G401 (cell line): ENCODE results near the gene ANKLE1. TPM values are rescaled to one million over a fixed set of nuclear protein-coding genes. Genes with fewer than 3 reads are reported as not detected.

Experiments
- DNase-seq: peaks from one replicate; pipeline ENCODE4 v3.0.0-alpha.2; 2015; ENCODE audit warnings: low spot score
- in situ Hi-C: cut with HindIII; loops from 2 replicates; pipeline ENCODE4 v1.10.0; 2016; ENCODE audit warnings: low sequenced_read_pairs, mixed read lengths
- total RNA-seq: library from RNA; depleted of rRNA; stranded (reverse); fragments of >200 nt; shearing (Covaris generic); gene quantifications from 2 replicates; pipeline ENCODE4 v1.2.3, GENCODE V29; 2014

ANKLE1 gene
- total RNA-seq, 1 experiment from 2014 or later: 1.3 TPM

GRCh38 chr19:17245535-17245984, 36.1 kb upstream of the ANKLE1 start, which contains the start of gene NR2F6:
NR2F6 (minus strand) TSS chr19:17245919; CDS start chr19:17245220, 699 bp downstream.
- in situ Hi-C loops: no loop called here
- no peak for DNase-seq

- DNase-seq: no peak
- in situ Hi-C loops: no loop called here
These were observed 34.8 kb upstream of the ANKLE1 start for GRCh38 chr19:17246681-17247425.

DNA sequence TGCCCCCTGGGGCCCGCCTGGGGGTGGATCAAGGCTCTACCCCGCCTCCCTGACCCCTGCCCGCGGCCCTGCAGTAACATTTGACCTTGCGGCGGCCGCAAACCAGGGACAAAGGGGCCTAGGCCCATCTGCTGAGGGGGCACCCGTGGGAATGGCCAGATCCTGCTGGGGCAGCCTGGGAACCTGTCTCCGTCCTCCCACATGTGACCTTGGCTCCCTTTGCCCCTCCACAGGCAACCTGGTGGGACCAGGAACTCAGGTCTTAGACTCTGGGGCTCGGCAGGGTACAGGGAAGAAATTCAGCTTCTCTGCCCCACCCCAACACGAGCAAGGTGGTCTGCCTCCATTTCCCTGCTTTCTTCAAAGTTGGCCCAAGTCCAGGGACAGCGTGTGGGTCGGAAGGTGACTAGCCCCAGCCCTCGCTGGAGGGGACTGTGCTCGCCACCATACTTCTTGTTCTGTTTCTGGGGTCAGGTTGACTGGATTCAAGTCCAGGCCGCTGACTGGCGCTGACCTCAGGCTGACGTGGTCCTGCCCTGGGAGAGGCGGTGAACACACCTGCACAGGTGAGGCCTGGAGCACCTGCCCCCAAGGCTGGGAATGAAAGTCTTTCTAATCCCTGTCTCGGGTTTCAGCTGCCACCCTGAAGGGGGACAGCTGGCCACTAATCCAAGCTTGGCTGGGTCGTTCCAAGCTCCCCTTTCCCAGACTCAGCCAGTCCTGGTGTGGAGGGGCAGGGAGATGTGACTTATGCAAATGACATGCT, 33.5 kb upstream of the ANKLE1 start:
- in situ Hi-C loops: no loop called here
- DNase-seq: no peak

DNA sequence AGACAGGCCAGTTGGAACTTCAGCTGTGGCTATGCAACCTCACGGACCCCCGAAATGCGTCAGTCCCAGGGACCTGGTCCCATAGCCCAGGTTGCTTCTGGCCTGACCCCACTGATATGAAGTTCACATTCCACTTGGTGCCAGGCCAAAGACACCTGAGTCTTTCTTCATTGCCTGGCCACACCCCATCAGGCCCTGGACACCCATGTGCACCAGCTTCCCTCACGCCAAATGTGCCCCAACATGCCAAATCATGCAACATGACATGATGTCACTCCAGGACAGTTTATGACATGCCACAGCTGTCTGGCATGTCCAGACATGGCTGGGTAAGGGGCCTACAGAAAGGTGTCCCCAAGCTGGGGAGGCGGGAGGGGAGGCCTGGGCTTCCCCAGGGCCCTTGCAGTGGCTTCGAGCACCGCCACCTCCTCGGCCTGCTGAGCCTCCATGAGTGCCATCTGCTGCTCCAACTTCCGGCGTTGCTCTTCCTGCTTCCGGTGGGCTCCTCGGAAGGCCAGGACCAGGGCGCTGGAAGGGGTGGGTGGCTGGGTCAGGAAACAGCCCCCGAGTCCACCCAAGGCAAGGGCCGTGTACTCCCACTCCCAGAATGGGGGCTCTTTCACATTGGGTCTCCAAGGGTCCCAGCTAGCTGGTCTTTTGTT, 31.7 kb upstream of the ANKLE1 start:
- no peak for DNase-seq
- in situ Hi-C loops: no loop called here

- in situ Hi-C loops: no loop called here
- no peak for DNase-seq
These were observed 27.1 kb upstream of the ANKLE1 start for GRCh38 chr19:17254636-17255035.

GRCh38 chr19:17255150-17255621, 26.5 kb upstream of the ANKLE1 start:
- in situ Hi-C loops: no loop called here
- no peak for DNase-seq

GRCh38 chr19:17256130-17256529, 25.6 kb upstream of the ANKLE1 start:
- DNase-seq: no peak
- in situ Hi-C loops: no loop called here

- DNase-seq: no peak
- in situ Hi-C loops: no loop called here
These were observed 22.5 kb upstream of the ANKLE1 start for GRCh38 chr19:17259118-17259780.

DNA sequence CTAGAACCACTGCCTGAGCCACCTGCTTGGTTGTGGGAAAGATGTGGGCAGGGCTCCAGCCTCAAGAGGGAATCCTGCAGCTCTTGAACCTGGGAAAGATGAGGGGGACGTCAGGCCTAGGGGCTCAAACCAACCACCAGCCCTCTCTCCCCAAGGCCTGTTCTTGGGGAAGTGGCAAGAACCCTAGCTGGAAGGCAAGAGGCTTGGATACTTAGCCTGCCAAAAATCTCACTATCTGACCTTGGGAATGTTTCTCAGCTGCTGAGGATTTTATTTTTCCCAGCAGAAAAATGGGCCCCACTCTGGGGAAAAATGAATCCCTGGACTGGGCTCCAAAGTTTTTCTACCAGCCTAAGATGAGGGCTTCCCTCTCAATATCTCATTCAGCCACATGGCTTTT, 21.8 kb upstream of the ANKLE1 start:
- in situ Hi-C loops: no loop called here

DNA sequence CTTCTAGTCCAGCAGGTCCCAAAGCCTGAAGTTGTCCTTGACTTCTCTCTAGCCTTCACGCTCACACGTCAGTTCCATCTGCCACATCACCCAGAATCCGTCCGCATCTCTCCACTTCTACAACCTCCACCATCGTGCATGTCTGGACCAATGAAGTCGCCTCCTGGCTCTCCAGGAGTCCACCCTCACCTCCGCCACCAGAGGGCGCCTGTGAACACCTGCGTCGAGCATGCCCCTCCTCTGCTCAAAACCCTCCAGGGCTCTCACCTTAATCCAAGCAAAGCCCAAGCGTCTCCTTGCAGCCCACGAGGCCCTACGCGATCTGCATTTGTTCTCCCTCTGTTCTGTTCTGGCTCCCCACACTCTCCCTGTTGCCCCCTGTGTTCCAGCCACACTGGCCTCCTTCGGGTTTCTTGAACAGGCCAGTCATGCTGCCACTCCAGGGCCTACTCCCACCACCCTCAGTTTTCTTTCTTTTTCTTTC, 20.8 kb upstream of the ANKLE1 start:
- peak; percentile 63 for DNase-seq
- in situ Hi-C loops: no loop called here

More for the DNA sequence above, 21.8 kb upstream of the ANKLE1 start:
- DNase-seq: no peak

DNA sequence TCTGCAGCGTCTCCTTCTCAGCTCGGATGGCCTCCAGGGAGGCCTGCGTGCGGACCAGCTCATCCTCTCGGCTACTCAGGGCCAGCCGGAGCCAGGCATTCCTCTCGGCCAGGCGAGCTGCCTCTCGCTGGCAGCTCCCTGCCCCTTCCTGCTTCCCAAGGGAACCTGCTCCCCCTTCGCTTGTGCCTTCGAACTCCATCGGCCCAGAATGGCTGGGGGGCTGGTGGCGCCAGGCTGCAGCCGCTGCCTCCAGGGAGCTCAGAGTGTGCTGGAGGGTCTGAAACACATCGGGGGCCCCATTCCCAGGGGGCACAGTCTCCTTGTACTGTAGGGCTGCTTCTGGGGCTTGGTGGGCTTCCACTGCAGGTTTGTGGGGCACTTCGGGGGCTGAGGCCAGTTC, 19.1 kb upstream of the ANKLE1 start:
- in situ Hi-C loops: no loop called here
- DNase-seq: no peak

DNA sequence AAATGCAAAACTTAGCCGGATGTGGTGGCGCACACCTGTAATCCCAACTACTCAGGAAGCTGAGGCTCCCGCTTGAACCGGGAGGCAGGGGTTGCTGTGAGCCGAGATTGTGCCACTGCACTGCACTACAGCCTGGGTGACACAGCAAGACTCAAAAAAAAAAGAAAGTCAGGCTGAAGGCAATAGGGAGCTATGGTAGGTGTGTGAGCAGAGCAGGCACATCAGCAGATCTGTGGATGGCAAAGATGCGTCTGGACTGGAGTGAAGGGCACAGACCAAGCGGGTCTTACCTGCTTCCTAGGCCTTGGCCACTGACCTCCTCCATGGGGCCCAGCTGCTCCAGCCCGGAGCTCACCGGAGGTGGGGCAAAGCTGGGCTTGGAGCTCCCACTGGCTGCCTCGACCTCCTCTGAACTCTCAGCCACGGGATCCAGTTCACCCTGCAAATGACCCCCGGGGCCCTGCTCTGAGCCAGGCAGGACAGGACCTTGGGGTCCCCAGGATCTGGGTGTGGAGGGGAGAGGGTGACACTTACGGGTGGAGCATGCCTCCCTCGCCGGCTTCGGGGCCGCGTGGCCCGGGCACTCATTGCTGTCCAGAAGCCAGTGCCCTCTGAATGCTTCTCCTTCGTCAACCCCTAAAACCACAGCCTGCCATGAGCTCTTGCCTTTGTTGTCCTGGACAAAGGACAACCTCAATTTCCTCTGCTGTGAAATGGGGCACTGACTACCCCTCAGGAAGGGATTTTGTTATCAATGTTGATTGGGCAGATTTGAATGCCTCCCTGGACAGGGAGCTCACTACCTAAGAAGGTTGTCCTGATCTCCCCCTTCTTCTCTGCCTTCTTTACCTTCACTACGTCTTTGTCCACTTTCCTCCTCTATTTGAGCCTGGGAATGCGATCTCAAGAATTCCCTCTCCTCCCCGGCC, 17.7 kb upstream of the ANKLE1 start:
- in situ Hi-C loops: no loop called here
- DNase-seq: no peak

DNA sequence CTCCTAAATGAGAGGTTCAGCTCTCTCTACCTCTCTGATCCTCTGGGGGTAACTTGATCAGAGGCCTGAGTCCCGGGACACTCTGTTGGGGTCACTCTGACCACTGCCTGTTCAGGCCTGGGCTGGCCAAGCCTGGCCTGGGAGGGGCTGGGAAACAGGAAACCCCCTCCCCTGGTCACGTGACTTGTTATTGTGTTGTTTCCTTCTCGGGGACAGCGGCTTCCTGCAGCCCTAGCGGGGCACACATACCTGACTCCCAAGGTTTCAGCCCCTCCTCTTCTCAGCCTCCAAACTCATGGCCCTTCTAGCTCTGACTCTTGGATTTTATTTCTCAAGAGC, 17.1 kb upstream of the ANKLE1 start, which contains the start of gene USHBP1:
USHBP1 (minus strand) TSS at position 105 of the 339 bp plus-strand sequence. CDS start 446 bp downstream, outside the sequence.
- in situ Hi-C loops: no loop called here
- DNase-seq: no peak

GRCh38 chr19:17266026-17266425, 15.7 kb upstream of the ANKLE1 start:
- in situ Hi-C loops: no loop called here
- DNase-seq: no peak

- DNase-seq: no peak
- in situ Hi-C loops: no loop called here
These were observed 15.1 kb upstream of the ANKLE1 start for GRCh38 chr19:17266589-17266974.

DNA sequence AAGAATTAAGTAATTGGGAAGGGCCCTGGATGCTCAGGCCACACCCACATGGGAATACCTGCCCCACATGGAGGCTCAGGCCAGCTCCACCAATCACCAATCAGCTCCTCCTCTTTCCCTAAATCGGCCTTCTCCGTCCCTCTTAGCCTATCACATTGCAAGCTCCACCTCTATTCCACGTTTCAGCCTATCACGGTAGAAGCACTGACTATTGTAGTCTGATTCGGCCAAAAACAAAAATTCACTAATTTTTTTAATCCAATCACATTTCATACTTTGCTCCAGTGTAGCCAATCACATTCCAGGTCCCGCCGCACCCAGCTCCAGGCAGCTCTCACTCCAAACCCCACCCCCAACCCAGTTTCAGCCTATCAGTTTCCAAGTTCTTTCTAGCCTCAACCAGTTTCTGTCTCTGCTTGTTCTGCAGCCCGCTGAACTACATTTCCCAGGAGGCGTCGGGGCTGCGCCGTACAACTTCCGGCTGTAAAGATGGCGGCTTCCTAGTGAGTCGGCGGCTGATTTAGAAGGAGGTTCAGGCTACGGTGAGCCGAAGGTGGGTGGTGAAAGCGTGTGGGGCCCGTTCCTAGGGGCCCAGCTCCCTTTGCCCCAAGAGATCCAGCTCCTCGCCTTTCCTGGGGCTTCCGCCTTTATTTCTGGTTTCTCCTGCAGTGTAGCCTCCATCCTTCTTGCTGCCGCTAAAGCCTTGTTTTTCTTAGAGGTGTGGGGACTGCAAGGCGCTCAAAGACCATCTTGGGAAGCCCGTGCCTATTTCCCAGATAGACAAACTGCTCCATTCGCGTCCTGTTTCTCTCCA, 14.5 kb upstream of the ANKLE1 start, which contains the start of gene BABAM1:
BABAM1 (plus strand) TSS at position 469 of the 814 bp plus-strand sequence. CDS start 1,364 bp downstream, outside the sequence.
- DNase-seq: peak; percentile 100
- in situ Hi-C loops: no loop called here

DNA sequence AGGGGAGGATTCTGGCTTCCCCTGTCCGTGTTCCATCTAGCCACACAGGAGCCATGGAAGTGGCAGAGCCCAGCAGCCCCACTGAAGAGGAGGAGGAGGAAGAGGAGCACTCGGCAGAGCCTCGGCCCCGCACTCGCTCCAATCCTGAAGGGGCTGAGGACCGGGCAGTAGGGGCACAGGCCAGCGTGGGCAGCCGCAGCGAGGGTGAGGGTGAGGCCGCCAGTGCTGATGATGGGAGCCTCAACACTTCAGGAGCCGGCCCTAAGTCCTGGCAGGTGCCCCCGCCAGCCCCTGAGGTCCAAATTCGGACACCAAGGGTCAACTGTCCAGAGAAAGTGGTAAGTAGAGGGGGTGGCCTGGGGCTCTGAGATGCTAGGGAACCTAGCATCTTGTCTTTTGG, 12.9 kb upstream of the ANKLE1 start:
- no peak for DNase-seq
- in situ Hi-C loops: no loop called here
